Fibroblast of the conjunctiva (primary cell): ENCODE results near the gene CACHD1.
"Not testable (repeated sequence)": the region's sequence is repeated elsewhere in the genome, so short reads cannot be mapped to it uniquely, and the experiment has no call there.

Experiments
- DNase-seq: peaks from one replicate; pipeline ENCODE4 v3.0.0-alpha.2; 2010; ENCODE audit warnings: low read depth

The CACHD1 gene

DNA sequence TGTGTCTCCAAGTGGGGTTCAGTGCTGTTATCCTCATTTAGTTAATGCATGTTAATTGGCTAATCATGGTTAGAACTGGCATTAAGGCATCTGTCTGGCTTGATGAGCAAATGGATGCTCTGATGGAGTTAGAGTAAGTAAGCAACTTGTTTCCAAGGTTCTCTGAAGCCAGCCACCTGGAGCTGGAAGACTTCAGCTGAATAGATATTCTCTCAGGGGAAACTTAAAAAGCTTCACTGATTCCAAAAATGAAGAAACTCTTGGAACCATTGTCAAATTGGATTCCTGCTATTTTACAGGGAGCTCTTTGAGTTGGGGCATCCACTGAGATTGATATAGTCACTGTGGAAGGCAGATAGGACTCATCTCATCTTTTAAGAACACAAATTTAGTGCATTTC is 118.9 kb downstream of the CACHD1 start:
- no peak for DNase-seq

DNA sequence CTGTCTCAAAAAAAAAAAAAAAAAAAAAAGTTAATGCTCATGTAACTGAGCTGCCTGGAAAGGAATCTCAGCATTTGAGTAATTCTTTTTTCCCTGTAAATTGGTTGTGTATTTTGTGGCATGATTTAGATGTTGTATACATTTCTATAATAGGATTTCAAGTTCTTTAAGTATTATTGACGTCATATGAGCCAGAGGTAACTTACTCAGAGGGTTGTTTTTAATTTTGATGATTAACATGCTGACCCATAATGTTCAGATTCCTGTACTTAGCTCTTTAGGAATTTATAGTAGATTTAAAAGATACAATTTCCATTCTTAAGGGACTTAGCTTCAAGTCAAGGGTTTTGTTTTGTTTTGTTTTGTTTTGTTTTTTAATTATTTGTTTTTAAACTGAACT is 120.4 kb downstream of the CACHD1 start:
- no peak for DNase-seq

DNA sequence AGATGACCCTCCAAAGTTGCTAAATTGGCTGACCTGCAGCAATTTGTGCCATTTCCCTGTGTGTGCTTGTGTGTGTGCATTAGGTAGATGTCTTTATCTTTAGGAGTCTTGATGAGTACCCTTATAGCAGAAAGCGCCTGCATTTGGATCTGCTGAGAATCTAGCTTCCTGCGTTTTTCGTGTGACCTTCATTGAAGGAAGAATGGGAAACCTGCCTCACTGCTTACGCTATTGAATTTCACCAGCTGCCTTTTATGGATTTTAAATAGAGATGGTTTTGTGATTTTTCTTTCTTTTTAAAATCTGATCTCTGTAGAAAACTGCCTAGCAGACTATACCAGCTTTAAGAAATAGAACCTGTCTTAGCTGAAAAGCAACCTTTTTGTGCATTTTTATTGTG is 124.5 kb downstream of the CACHD1 start:
- no peak for DNase-seq

DNA sequence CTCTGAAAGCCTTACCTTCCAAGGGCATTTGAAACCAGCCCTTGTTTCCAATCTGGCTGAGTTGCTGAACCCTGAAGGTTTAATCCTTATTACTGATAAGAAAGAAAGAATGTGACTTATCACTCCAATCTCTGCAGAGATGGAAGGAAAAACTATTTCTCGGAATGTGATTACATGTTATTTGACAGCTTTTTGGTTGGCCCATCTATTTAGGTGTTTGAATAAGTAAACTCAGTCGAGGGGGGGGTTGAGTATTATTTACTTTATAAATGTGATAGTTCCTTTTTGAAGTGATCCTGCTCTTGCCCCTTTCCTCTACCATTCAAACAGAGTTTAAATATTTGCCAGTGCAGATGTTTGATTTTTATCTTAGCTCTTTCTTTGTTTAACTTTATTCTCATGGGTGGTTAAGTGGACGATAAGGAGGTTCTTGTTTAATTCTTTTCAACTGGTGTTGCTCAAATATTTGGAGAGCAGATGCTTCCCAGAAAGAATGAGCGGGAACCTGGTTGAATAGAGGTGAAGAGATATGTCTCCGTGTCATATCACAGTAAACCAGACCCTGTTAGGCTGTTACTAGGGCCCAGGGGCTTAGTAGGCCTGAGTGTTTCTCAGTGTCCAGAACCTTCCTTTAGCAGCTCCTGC is 126.1 kb downstream of the CACHD1 start:
- no peak for DNase-seq

DNA sequence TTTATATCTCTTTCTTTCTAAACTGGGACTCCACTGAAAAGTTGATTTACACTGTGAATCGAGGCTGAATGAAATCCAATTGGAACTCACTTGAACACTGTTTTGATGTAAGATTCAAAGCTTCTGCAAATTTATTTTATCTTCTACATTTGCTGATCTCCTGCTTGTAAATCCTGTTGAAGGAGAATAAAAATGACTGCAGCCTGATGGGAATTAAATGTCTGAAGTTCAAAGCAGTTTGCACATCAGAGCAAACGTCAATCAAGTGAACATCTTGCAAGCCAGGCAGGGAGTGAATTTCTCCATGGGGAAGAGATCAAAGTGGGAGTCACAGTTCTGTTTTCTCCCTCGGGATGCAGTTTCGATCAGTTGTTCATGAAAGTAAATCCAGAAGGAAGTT is 127.2 kb downstream of the CACHD1 start:
- DNase-seq = no peak

DNA sequence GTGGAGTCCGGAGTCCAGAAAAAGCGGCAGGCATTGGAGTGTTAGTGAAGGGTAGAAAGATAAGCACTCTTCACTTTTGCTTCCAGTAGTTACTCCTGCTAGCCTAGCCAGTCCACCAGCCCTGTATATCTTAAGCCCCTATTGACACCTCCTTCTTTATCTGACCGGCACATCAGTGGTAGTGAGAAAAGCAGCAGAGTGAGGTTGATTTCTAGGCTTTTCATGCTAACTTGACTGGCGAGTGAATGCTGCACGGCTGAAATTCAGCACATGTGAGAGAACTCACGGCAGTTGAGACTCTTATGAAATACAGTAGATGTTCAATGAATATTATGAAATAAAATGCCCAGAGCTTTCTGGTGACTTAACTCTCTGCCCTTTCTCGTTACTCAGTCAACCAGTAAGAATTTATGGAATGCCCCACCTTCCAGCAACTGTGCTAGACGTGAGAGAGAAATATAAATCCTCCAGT is 128.2 kb downstream of the CACHD1 start:
- DNase-seq = no peak

DNA sequence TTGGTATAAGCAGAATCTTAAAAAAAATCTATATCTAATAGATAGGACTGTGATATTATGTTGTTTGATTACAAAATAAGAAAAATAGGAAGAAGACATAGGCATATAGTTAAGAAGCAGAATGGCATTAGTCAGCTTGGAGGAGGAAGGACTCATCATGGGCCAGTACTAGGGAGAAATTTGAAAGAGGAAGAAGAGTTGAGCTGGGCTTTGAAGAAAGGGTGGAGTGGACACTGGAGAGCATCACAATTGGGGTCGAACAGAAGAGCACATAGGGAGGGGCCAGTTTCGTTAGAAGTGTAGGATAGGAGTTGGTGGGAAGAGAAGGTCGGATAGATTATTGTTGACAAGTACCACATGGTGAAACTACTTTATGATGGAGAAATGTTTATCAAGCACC is 129.3 kb downstream of the CACHD1 start:
- no peak for DNase-seq

DNA sequence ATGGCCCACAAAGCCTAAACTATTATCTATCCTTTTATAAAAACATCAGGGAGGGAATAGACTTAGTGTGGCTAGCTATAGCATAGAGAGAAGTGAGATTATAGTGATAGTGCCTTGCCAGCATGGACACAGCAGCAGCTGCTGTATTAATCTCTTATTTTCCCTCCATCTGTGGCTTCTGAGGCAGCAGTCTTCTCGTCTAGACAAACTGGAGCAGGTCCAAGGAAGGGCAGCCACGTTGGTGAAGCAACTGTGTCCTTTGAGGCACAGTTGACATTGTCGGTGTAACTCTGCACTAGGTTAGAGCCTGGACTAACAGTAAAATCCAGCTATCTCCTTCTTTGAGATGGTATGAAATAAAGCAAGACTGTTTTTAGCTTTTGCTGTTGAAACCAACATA is 131.3 kb downstream of the CACHD1 start:
- DNase-seq = no peak

DNA sequence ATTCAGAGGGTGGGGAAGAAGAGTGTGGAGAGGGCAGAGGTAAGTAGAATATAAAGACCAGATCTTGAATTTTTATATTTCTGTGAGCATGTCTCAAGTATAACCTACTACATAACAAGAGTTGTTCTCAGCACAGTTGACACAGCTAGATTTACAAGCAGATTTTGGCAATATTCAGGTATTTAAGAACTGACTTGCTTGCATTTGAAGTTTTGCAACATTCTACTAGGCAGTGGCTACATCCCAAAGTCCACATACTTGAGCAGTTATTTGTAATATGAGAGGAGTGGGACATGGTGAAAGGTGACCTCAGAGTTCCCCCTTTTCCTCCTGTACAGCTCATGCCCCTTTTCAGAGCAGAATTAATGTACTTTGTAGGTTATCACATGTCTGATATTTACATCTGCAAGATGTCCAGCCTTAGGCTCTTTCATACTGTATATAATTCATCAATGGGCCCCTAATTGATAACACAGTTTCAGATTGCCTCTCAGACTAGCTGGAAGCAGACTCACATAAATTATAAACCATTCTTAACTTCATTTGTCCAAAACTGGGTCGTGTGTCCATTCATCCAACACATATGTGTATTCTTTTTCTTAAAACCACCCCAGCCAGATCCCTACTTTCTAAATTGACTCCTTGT is 138.2 kb downstream of the CACHD1 start:
- DNase-seq = no peak

DNA sequence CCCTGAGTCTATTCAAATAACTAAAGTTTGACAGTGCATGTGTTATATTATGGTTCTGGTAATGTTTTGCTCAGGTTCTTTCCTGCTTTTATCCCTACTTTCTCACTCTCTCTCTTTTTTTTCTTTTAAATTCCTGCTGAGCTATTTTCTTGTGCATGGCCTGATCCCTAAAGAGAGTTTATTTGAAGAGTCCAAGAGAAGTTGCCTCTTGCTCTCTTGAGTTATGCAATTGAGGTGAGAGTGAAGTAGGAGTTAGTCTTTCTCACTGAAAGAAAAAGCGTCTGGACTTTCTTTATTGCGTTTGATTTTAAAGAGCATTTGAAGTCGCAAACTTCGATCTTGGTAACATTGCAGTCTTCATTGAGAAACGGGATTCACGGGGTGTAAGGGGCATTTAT is 138.7 kb downstream of the CACHD1 start:
- no peak for DNase-seq

DNA sequence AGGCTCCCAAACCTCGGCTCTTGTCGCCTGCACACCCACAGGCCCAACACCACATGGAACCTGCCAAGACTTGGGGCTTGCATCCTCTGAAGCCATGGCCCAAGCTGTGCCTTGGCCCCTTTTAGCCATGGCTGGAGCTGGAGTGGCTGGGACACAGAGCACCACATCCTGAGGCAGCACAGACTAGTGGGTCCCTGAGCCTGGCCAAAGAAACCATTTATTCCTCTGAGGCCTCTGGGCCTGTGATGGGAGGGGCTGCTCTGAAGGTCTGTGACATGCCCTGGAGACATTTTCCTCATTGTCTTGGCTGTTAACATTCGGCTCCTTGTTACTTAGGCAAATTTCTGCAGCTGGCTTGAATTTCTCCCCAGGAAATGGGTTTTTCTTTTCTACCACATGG is 141.0 kb downstream of the CACHD1 start:
- DNase-seq = not testable (repeated sequence)

DNA sequence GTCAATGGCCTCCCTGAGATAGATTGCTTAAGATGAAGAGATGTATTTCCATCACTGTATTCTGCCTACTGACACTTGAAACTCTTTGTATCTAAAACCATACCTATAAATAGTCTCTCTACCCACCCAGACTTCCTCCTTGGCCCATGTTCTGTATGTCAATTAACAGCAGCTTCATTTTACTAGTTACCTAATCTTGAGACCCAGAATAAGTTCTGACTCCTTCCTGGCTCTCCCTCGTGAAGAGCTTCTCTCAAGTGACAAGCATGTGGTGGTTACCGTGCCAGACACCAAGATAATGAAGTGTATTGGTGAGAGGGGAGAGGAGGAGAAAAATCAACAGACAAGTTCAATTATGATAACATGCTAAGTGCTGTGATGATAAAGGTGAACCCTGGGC is 146.1 kb downstream of the CACHD1 start:
- no peak for DNase-seq

DNA sequence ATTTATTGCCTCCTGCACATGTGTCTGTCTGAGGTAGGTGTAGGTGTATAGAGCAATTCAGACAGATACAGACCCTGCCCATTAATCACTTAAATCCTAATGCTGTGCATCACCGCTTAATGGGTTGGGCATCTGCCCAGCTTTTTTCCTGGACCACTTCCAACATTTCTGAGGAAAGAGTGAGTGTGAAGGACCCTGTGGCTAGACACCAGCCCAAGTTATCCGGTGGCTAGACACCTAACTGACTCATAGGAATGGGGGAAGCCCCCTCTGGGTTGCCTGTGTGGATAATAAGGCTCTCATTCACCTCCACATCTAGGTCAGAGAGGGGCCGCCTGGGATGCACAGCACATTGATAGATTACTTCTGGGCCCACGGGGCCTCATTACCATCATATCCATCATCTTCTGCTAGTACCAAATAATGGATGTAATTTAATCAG is 153.8 kb downstream of the CACHD1 start:
- no peak for DNase-seq

DNA sequence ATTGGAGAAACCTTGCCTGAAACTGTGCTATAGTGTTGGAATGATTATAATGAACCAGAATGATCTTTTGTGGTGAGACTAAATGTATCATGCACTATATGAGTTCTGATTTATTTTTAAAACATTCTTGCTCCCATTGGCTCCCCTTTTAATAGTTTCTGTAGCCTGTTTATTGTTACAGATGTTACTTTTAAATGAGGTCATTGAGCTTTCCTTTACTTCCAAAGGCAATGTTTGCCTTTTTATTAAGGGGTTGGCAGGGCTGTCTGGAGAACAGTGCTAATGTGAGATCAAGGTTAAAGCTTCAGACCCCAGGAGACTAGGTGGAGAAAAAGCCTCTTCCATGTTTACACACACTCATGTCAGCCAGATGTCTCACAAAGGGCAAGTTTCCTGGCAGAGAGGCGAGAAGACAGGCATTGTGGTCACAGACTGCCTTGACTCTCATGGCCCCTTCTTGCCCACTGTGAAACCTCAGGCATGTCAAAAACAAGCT is 154.3 kb downstream of the CACHD1 start:
- DNase-seq = peak; percentile 73

DNA sequence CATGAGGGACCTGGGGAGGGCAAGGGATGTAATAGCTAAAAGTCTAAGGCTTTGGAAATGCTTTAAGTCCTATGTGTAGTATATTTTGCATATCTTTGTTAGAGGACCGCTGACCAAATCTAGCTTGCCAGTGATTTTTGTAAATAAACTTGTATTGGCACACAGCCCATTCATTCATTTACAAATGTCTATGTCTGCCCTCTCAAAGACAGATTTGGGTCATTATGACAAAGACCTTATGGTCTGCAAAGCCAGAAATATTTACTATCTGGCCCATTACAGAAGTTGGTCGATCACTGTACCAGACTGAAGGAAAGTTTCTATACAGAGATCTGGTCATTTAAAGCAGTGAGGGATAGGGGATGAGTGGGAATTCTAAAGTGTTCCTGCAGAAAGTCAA is 154.9 kb downstream of the CACHD1 start:
- no peak for DNase-seq

DNA sequence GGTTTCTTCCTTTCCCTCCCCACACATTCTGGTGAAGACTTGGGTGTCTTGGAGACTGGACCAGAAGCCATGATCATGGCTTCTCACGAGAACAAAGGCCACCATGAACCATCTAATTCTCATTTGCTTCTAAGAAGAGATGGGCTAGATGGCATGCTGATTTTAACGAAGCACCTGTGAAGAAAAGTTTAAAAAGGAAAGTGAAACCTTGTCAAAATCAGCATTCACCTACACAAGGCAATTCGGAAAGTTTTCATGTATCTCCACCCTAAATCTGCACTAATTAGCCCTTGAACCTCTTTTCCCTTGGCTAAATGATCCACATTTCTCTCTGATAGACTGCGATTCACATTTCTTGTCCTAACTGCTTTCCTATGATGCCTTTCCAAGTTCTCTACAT is 160.7 kb downstream of the CACHD1 start:
- DNase-seq = no peak

DNA sequence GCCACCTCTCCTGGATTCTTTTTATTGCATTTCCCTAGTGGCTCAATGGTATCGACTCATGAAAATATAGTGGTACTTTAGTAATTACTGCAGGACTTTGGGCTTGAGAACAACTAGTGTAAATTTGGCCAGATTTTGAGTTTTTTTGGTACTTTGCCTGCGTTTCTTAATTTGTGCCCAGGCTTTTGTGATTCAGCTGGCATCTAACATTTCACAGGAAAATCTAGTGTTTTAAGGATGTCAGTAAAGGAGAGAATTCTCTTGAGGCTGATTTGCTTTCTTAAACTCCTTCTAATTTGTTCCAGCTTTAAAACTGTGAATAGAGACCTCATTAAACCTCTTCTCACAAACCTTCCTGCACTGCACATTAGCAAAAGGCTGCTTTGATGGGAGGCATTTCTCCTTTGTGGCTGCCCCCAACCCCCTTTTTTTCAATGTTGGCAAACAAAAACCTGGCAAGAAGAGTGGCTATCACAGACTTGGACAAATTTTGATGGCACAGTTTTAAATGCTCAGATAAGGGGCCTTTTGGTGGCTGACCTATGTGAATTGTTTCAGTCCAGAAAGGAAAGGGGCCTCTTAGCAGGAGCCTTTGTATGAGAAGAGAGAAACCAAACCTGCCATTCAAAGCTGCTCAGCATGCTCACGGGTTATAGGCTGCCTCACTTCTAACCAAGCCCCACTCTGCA is 161.6 kb downstream of the CACHD1 start:
- DNase-seq = no peak

DNA sequence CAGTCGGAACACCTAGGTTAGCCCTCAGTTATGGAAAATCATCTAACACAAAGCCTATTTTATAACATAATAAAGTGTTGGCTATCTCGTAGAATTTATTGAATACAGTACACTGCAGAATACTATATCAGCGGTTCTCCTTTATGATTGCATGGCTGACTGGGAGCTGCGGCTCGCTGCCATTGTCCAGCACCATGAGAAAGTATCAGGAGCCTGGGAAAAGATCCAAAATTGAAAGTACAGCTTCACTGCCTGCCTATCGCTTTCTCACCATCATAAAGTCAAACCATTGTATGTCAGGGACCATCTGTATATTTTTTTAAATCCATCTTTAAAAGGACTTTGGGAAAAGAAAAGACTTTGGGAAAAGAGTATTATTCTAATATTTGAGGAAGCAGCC is 163.0 kb downstream of the CACHD1 start:
- no peak for DNase-seq

DNA sequence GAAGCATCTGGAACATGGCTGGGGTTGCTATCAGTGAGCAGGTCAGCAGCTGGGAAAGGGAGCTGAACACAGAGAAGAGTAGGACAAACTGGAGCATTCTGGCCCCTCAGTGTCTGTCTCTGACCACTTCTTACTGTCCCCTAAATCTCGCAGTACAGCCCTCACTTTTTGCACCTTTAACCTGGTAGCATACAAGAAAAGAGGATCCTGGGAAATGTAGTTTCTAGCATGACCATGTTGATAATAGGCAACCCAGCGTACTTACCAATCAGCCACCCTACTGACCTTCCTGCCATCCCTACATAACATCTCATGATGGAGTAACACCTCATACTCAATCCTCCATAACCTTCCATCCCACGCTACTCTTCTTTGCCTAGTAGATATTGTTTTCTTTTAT is 175.8 kb downstream of the CACHD1 start:
- DNase-seq = no peak

DNA sequence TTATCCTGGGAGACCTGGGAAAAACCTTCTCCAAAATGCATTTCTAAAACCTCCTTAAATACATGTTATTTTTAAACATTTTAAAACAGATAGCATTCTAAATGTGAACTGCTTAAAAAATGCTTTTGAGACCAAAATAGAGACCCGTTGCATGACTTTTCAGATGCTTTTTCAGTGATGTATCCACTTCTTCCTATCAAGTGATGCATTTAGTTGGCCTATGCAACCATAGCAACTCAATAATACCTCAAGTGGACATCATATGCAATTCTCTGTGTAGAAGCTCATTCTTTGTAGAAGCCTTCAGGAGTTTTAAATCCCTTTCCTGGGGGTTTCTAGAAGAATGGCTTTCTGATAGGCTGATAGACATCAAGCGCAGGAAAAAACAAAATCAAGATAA is 180.5 kb downstream of the CACHD1 start:
- DNase-seq = no peak

DNA sequence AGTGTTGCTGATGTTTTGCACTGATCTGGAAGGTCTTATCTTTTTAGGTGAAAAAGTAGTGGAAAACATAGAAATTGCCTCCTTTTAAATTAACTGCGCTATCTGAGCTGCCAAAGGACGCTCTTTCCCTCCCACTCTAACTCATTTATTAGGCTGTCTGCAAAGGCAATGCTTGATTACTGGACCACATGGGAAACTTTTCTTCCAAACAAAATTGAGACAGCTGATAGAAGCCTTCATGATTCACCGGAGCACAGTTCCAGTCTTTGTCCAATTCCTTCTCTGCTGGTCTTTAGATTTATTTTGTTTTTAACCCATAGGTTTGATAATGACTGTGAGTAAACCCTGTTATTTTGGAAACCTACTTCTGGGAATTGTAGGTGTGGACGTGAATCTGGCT is 181.9 kb downstream of the CACHD1 start:
- no peak for DNase-seq

DNA sequence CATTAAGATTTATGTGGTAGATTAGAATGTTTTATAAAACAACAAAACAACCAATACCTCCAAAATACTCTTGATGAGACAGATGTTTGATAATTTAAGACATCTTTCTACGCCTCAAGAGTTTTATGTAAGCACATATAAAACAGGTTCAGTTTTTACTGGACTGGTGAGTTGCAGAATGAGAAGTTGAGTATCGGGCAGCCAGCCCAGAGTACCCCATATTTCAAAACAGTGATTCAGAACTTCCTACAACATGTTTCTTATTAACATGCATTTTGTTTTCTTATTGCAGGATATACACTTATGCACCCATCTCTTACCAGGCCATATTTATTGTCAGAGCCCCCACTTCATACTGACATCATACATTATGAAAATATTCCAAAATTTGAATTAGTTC is 183.5 kb downstream of the CACHD1 start:
- DNase-seq = peak; percentile 26
